ENCODE results near the gene RASA3.
"Not testable (repeated sequence)": the region's sequence is repeated elsewhere in the genome, so short reads cannot be mapped to it uniquely, and the experiment has no call there.

Gene RASA3

DNA sequence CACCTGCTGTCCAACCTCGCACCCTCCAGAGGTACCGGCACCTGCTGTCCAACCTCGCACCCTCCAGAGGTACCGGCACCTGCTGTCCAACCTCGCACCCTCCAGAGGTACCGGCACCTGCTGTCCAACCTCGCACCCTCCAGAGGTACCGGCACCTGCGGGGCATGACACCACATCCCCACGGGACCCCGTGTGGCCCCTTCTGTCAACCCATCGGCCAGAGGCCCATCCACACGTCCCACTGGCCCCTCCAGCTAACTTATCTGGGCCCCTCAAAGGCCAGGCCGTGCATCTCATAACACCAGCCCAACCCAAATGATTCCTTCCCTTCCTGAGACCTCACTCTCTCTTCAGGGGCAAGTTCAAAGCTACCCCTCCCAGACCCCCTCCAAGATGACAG is 6.3 kb downstream of the RASA3 start:
- not testable (repeated sequence) for DNase-seq

DNA sequence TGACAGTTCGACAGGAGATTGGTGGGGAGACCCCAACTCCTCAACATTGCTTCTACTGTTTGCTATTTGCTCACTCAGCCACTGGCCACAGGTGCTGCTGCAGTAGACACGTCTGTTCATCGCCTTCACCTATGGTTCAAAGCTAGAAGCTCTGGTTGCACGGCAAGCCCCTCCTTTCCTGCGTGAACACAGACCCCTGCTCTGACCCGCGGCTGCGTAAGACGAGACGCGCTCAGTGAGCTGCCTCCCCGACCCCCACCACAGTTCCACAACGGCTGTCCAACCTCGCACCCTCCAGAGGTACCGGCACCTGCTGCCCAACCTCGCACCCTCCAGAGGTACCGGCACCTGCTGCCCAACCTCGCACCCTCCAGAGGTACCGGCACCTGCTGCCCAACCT is 6.8 kb downstream of the RASA3 start:
- no peak for DNase-seq

DNA sequence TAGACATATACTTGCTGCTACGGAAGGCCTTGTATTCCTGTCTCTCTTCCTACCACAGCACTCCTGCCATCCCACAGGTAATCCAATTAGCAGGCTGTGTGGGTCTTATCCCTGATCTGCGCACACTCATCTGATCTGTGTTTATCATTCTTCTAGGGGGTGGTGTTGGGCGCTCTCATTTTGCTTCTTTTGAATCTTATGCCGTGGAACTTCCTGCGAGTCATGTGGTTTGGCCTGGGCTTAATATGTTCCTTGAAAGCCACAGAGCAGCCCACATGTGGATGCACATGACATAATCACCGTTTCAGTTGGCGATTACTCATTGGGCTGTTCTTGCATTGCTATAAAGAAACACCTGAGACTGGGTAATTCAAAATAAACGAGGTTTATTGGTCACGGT is 7.5 kb downstream of the RASA3 start:
- DNase-seq, result peak; percentile 78

DNA sequence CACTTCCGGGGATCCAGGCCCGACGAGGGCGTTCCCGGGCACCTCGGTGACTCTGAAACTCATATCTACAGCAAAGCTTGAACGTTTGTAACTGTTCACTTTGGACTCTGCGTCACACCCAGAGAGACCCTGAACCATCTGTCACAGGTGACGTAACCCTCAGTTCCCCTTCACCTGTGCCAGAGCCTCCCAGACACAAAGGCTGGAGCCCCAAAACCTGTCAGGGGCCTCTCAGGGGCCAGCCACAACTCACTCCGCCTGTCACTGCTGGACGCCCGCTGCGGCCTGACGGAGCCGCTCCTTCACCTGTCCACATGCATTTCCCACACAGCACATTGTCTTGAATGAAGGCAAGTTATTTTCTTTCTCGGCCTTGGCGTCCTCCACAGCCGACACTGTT is 8.0 kb downstream of the RASA3 start:
- no peak for DNase-seq

DNA sequence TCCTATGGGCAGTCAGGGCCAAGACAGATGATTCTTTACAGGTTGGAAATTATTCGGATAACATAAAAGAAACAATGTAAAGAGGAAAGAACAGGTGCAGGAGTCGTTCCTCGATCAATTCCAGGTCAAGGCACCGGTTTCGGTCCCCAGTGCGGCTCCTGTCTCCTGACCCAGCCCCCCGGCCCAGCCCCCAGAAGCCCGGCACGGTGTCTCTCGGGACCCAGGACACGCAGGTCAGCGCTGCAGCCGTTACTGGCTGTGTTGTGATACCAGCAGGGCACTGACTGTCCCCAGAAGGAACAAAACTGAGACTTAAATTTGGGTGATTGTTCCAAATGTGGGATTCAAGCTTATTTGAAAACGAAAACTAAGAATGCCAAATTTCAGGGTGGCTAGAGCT is 8.5 kb downstream of the RASA3 start:
- DNase-seq, result no peak

DNA sequence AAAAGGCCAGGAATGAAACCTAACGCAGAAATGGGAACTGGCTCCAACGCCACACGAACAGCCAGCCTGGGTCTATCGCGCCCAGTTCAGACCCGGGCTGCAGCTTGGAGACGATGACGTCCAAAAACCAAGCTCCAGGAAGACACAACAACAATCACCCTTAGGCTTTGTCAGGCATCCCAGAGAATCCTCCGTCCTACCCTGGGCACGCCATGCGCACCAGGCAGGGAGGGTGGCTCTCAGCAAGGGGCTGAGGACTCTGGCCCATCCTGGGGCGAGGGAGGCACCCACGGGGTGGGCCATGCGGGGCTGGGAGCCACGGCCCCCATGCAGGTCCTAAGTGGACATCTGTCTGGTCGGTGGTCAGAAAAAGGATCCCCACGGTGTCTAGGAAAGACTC is 9.0 kb downstream of the RASA3 start:
- DNase-seq, result no peak

DNA sequence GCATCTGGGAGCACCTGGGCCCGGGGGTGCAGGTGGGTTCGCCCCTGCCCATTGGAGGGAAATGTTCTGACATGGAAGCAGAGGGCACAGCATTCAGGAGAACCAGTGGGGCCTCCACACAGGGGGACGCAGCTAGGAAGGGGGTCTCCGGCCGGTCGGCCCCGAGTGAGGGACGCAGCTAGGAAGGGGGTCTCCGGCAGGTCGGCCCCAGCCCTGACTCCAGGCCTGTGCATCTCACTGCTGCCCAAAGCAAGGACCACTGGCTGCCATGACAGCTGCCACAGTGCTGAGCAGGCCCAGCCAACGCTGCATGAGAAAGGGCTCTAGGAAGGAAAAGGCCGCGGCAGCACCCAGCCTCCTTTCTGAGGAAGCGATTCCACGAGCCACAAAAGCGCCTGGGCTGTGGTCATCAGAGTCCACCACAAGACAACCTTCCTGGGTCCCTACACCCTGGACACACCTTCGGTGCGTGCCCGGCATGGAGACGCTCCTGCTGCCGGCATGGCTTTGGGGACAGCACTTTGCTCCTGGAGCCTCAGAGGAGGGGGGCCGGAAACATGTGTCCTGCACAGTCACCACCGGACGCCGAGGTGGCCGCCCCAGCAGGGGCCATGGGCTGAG is 9.7 kb downstream of the RASA3 start:
- DNase-seq, result no peak

DNA sequence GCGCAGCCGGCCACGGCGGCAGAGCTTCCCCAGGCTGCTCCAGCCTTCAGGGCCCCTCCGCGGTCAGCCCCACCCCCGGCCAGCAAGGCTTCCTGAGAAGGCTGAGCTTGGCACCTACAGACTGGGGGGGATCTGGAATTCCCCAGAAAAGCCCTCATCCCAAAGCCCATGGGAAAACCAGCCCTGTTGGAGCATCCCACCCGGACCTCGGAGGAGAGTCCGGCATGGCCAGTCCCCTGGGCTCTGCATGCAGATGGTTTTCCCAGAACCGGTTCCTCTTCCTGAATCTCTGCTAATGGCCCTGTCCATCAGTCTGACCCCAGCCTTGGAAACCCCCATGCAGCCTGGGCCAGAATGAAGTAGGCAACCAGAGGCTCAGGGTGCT is 10.3 kb downstream of the RASA3 start:
- no peak for DNase-seq

DNA sequence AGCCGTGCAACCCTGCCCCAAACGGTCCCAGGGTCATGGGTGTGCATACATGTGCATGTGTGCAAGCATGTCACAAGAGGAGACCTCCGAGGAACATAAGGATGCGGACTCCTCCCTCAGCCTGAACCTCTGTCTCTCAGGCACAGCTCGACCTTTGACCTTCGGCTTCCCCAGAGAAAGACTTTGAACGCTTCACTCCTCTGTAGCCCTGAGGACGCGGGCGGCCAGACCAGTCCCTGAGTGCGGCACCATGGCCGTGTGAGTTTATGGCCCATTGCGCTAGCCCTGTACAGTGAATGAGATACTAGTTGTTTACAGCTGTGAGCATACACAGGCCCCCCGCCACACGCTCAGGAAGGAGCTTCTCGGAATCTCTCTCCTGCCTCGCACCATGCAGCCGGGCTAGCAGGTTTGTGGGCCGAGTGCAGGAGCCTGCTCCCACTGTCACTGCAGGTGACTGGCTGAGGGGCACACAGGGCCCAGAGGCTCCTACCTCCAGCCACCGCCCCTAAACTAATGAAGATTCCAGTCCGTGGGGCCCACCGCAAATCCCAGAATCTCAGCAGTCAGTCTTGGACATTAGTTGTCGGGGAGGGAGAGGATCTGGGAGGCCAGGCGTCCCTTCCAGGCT is 10.8 kb downstream of the RASA3 start:
- DNase-seq, result no peak

DNA sequence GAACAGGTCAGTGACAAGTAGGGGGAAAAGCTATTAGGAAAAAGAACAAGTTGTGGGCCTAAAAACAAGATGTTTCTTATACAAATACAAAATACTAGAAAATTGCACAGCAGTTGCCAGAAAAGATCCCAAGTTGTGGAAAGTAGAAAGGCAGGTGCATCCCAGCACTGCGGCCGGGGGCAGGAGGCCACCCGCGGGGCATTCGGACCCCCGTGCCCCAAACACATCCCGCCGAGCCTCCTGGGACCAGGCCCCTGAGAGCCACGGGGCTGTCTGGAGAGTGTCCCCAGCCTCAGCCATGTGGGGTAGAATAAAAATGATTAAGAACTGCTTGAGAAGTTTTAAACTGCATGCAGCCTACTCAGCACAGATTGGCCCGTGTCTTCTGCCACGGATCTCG is 11.4 kb downstream of the RASA3 start:
- DNase-seq, result no peak

DNA sequence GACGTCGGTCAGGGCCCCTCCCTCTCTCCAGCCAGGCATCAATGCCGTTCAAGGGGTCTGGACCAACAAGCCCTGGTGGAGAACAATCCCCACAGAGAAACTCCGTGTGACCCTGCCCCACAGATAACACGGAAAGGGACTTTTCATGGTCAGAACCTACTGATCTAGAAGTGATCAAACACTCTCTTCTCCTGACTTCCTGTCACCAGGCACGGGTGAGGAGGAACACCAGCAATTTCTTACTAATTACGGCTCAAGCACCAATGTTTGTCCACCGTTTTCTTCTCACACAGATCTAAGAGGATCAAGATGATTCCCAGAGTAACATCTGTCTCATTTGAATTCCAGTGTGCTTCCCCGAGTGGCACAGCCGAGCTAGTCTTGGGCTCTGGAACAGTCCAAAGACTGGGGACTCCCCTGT is 11.8 kb downstream of the RASA3 start:
- DNase-seq, result no peak

DNA sequence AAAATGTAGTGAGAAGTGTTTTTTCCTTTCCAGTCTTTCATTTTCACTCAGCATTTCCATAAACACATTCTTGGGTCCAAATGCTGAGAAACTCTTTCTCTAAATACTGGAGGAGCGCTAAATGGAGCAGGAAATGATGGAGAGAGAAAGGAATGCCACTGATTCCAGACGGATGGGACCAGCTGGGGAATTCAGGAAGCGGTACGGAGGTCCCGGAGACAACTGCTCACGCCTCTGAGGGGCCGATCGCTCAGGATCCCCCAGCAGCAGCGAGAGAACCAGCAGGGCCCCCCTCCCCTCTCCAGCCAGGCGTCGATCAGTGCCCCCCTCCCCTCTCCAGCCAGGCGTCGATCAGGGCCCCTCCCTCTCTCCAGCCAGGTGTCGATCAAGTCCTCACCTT is 13.2 kb downstream of the RASA3 start:
- DNase-seq, result no peak

DNA sequence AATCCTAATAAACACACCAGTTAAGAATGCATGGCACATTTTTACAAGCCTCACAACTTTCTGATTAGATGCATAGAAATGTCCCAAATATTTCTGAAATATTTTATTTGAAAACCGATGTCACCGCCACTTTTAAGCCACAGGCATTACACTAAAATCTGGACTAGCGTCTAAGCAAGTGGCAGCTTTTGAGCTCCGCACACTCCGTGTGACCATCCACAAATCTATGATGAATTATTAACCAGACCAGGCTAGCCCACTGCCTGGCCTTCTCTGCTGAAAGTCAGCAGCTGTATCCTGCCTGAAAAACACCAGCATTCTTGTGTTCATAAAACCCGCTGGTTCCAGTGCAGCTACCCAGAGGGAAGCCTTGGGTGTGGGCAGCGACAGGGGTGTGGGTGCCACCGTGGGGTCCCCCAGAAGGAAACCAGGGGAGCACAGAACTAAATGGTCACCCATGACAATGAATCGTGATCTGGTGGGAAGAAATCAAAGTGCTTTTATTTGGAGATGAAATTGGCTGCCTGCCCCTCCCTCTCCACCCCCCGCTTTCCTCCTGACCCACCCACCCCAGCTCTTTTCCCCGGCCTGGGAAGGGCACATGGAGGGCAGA is 13.8 kb downstream of the RASA3 start:
- DNase-seq, result no peak

DNA sequence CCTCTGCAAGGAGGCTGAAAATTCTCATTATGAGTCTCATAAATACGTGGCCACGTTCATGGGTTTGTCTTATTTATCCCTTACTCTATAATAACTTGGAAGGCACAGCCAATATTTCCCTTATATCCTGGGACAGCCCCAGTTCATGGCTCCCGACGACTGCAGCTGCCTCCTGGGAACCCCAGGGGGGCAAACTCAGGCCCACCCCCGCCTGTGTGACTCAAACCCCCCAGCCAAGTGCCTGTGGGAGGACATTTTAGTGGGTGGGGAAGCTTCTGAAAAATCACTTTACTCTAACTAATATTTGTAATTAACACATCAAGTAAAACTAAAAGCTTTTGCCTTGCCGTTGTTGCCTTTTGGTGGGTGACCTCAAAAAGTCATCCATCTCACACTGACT is 14.3 kb downstream of the RASA3 start:
- DNase-seq, result no peak

DNA sequence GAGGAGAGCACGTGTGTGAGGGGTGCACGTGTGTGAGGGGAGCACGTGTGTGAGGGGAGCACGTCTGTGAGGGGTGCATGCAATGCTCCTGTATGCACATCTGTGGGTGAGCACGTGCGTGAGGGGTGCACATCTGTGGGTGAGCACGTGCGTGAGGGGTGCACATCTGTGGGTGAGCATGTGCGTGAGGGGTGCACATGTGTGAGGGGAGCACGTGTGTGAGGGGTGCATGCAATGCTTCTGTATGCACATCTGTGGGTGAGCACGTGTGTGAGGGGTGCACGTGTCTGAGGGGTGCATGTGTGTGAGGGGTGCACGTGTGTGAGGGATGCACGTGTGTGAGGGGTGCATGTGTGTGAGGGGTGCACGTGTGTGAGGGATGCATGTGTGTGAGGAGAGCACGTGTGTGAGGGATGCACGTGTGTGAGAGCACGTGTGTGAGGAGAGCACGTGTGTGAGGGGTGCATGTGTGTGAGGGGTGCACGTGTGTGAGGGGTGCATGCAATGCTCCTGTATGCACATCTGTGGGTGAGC is 15.0 kb downstream of the RASA3 start:
- DNase-seq, result not testable (repeated sequence)

DNA sequence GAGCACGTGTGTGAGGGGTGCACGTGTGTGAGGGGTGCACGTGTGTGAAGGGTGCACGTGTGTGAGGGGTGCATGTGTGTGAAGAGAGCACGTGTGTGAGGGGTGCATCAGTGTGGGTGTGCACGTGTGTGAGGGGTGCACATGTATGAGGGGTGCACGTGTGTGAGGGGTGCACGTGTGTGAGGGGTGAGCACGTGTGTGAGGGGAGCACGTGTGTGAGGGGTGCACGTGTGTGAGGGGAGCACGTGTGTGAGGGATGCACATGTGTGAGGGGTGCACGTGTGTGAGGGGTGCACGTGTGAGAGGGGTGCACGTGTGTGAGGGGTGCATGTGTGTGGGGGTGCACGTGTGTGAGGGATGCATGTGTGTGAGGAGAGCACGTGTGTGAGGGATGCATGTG is 15.7 kb downstream of the RASA3 start:
- DNase-seq, result no peak

DNA sequence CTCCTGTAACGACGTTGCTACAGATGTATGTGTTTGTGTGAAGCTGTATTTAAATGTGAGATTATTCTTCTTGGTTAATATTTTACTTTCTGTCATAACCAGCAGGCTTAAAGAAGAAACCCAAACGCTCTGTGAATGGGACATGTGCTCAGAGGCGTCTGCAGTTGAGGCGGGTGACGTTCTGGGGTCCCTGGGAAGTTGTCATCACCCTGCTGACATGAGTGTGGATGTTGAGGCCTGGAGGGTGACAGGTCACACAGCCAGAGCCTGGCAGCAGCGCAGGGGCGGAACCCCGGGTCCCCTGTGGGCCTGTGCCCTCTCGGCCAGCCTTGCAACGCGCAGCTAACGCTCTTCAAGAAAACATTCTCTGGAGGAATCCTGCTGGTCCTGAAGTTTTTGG is 16.6 kb downstream of the RASA3 start:
- peak; percentile 2 for DNase-seq

DNA sequence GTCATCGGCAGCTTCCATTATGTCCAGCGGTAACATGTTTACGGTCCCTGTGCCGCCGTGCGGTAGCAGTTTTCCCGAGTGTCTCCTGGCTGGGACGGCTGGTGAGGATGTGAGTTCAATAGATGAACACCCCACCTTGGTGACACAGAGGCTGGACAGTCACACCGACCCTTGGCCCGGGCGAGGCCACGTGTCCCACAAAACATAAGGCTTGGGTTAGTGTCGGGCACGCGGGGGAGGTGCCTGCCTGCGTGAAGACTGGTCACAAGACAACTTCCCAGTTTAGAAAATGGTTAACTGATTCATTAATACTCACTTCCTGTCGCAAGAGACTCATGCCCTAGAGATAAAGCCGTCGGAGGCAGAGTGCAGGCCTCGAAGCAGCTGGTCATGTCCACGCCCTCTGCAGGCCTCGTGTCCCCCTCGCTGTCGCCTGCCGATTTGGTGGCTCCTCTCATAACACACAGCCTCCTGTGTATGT is 17.2 kb downstream of the RASA3 start:
- peak; percentile 20 for DNase-seq

DNA sequence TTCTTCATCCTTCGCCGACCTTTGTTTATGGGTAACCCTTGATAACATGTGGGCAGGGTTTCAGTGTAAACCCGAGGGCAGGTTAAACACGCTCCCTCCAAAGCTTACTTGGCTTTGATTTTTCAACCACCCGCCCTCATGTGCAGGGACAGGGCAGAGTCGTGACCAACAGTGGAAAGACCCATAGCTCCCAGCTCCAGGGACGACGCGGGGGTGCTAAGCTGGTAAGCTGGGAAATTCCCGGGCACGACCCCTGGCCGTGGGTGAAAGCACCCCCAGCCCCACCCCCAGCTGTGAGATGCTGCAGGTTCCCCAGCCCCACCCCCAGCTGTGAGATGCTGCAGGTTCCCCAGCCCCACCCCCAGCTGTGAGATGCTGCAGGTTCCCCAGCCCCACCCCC is 17.8 kb downstream of the RASA3 start:
- not testable (repeated sequence) for DNase-seq

DNA sequence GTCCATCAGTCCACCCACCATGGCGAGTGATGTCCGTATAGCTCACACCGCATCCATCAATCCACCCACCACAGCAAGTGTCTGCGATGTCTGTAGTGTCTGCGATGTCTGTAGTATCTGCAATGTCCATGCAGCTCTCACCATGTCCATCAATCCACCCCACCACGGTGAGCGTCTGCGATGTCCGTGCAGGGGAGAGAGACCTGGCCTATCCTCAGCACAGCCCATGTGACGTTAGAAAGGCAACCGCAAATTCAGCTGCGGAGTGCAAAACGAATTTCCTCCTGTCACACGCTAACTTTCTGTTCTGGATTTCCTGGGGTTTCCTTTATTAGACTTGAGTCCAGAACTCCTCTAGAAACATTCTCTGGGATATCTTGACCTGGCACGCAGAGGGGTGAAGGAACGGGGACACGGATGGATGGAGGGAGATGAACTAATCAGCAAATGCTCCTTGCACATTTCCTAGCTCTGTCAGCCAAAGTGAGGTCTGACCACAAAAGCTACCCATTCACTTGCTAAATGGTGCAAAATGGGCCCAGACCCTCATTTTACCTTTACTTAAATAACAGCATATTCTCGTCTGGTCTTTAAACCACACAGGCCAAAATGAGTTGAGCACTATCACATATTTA is 18.3 kb downstream of the RASA3 start:
- DNase-seq, result no peak

DNA sequence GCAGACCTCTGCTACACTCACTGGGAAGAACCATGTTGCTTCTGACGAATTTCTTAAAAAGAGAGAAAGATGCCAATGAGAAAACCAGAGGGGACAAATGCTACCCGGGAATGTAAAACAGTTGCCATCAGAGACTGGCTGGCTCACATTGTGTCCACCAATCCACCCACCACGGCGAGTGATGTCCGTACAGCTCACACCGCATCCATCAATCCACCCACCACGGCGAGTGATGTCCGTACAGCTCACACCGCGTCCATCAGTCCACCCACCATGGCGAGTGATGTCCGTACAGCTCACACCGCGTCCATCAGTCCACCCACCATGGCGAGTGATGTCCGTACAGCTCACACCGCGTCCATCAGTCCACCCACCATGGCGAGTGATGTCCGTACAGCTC is 19.0 kb downstream of the RASA3 start:
- DNase-seq, result not testable (repeated sequence)

DNA sequence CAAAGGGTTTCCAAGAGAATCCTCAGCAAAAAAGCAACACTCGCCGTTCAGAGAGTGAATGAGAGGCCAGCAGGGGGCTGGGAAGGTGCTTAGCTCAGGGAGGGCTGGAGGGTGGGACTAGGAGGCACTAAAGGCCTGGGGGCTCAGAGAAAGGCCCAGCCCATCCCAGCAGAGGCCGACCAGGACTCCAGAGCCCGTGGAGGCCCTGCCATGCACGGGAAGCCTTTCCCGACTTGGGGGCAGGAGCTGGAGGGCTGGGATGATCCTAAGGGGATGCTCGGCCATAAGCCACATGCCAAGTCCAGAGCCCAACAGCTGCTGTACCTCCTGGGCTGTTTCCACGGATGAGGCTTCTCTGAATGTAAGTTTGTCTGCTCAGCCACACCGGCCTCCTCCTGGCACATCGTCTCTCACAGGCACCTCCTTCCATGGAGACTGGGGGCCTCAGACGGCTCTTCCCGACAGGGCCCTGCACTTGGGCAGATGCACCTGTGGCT is 19.5 kb downstream of the RASA3 start:
- DNase-seq, result no peak

DNA sequence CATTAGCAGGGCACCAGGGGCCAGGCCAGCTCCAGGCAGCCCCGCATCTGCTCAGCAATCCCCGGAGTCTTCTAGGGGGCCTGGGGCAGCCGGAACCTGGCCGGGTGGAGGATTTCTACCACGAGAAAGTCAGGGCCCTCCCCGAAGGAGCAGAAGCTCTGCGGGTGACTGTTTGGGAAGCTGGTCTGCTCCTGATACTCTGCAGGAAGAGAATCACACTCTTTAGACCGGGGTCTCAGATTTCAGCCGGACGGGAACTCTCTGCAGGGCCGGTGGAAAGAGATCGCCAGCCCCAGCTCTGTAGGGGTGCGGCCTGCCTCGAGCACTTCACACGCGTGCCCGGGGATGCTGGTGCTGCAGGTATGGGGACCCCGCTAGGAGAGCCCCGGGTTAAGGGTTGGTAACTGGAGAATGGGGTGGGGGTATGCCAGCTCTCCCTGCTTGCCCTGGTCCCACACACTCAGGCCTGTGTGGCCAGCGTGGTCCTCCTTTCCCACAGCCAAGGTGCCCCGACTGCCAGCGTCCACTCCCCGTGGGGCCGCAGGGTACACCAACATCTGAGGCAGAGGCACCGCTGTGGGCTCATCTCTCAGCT is 20.1 kb downstream of the RASA3 start:
- no peak for DNase-seq
